ENCODE results near the gene DDX31.

DDX31 gene

GRCh38 chr9:132552041-132552440 lies 117.7 kb downstream of the DDX31 start:
- in situ Hi-C loops (cut with MboI; ENCODE audit: low sequenced_read_pairs), result no loop called here

- in situ Hi-C loops (cut with MboI; ENCODE audit: low sequenced_read_pairs), result no loop called here
These were observed 118.2 kb downstream of the DDX31 start for GRCh38 chr9:132551556-132551955.

- in situ Hi-C loops (cut with MboI; ENCODE audit: low sequenced_read_pairs), result no loop called here
These were observed 120.8 kb downstream of the DDX31 start for GRCh38 chr9:132548751-132549640.

- in situ Hi-C loops (cut with MboI; ENCODE audit: low sequenced_read_pairs), result no loop called here
These were observed 121.6 kb downstream of the DDX31 start for GRCh38 chr9:132547976-132548730.

GRCh38 chr9:132547436-132547835 lies 122.3 kb downstream of the DDX31 start:
- in situ Hi-C loops (cut with MboI; ENCODE audit: low sequenced_read_pairs), result no loop called here

- in situ Hi-C loops (cut with MboI; ENCODE audit: low sequenced_read_pairs), result no loop called here
These were observed 122.7 kb downstream of the DDX31 start for GRCh38 chr9:132547052-132547431.

- in situ Hi-C loops (cut with MboI; ENCODE audit: low sequenced_read_pairs), result no loop called here
These were observed 123.4 kb downstream of the DDX31 start for GRCh38 chr9:132546148-132547051.

- in situ Hi-C loops (cut with MboI; ENCODE audit: low sequenced_read_pairs), result no loop called here
These were observed 124.2 kb downstream of the DDX31 start for GRCh38 chr9:132545578-132545977.

- in situ Hi-C loops (cut with MboI; ENCODE audit: low sequenced_read_pairs), result no loop called here
These were observed 125.8 kb downstream of the DDX31 start for GRCh38 chr9:132543960-132544359.

- in situ Hi-C loops (cut with MboI; ENCODE audit: low sequenced_read_pairs), result no loop called here
These were observed 126.5 kb downstream of the DDX31 start for GRCh38 chr9:132543251-132543650.

Measured in HL-60/S4 treated with phorbol 12-myristate 13-acetate at 8.2 ng/mL for 4 days and 3 days (cell line).